Activated T-cell treated with anti-CD3 and anti-CD28 coated beads, Interleukin-2, amount 50 U/mL, for 48 hours (primary cell): ENCODE results near the gene PAF1.

Source experiments
- DNase-seq, 2 experiments: peaks; one replicate each; pipeline ENCODE4 v3.0.0-alpha.2; 2020

Gene PAF1

GRCh38 chr19:39405261-39405957 is 14.5 kb upstream of the PAF1 start:
- no peak for DNase-seq

- DNase-seq, result peak; percentile 96 to 97
Observed at GRCh38 chr19:39403331-39404312, 12.7 kb upstream of the PAF1 start.

GRCh38 chr19:39402346-39403300 is 11.7 kb upstream of the PAF1 start:
- peak; percentile 89 to 90 for DNase-seq

GRCh38 chr19:39401549-39402345 is 10.8 kb upstream of the PAF1 start:
- DNase-seq, result peak; percentile 86 to 88

GRCh38 chr19:39401070-39401548 is 10.2 kb upstream of the PAF1 start:
- no peak for DNase-seq

GRCh38 chr19:39400061-39400460 is 9.2 kb upstream of the PAF1 start:
- DNase-seq, result no peak

GRCh38 chr19:39399668-39400050 is 8.8 kb upstream of the PAF1 start:
- no peak for DNase-seq

- DNase-seq, result peak; percentile 77 to 78
Observed at GRCh38 chr19:39398297-39398864, 7.5 kb upstream of the PAF1 start.

GRCh38 chr19:39397360-39398296 is 6.7 kb upstream of the PAF1 start:
- DNase-seq, result peak; percentile 96

GRCh38 chr19:39390451-39390750 is 505 bp downstream of the PAF1 start:
- DNase-seq, result no peak

GRCh38 chr19:39389631-39390414 is 1.1 kb downstream of the PAF1 start:
- no peak for DNase-seq

GRCh38 chr19:39388657-39389056 is 2.2 kb downstream of the PAF1 start:
- no peak for DNase-seq

GRCh38 chr19:39386557-39386956 is 4.3 kb downstream of the PAF1 start:
- no peak for DNase-seq

- DNase-seq, result no peak
Observed at GRCh38 chr19:39385629-39386411, 5.1 kb downstream of the PAF1 start.

- DNase-seq, result no peak
Observed at GRCh38 chr19:39384839-39385568, 5.9 kb downstream of the PAF1 start.

GRCh38 chr19:39382991-39383828 is 7.7 kb downstream of the PAF1 start:
- no peak for DNase-seq
